HG03025 (cell line): ENCODE data around the gene METTL17.
"Not testable (repeated sequence)": the region's sequence is repeated elsewhere in the genome, so short reads cannot be mapped to it uniquely, and the experiment has no call there.

Experiments used
- ATAC-seq: cut with Tn5 transposase; IDR thresholded peaks from one replicate; pipeline ENCODE4 v1.9.1; 2021; ENCODE audit warnings: mild to moderate bottlenecking, moderate library complexity; ENCODE audit not compliant: unreplicated experiment, low FRiP score

METTL17 gene

GRCh38 chr14:21040941-21041340, 51.2 kb downstream of the METTL17 start:
- ATAC-seq, result not testable (repeated sequence)

- ATAC-seq, result no peak
Measured at GRCh38 chr14:21041676-21042433, 52.1 kb downstream of the METTL17 start, which contains the start of gene RNASE7. Gene RNASE7 (plus strand): TSS chr14:21042362. CDS start chr14:21042993, 631 bp downstream.

GRCh38 chr14:21042918-21043317, 53.1 kb downstream of the METTL17 start:
- ATAC-seq, result no peak

- no peak for ATAC-seq
Measured at GRCh38 chr14:21043387-21043973, 53.7 kb downstream of the METTL17 start.

GRCh38 chr14:21043974-21044618, 54.3 kb downstream of the METTL17 start:
- ATAC-seq, result no peak
